OCI-LY7 (cell line): ENCODE measurements around the gene PPP1R14C. TPM values are rescaled to one million over a fixed set of nuclear protein-coding genes. Genes with fewer than 3 reads are reported as not detected.

Experiments used
- BruUV-seq: library from RNA; stranded (reverse); fragments of 400-500 nt; replicated peaks from 2 replicates; lab custom pipeline; 2021; lab: Mats Ljungman, UMichigan
- CTCF ChIA-PET: fragments of 300-600 bp; sonication (Branson Sonifier 250); formaldehyde crosslinking; loops from one replicate; lab custom pipeline; 2022; ENCODE audit warnings: antibody characterized with exemption; ENCODE audit not compliant: unreplicated experiment; lab: Charles Lee
- POLR2A ChIA-PET: fragments of 300-600 bp; sonication (Branson Sonifier 250); formaldehyde crosslinking; loops from one replicate; lab custom pipeline; 2022; ENCODE audit warnings: antibody characterized with exemption; lab: Charles Lee
- DNase-seq: peaks from one replicate; pipeline ENCODE4 v3.0.0-alpha.2; 2015; ENCODE audit warnings: low spot score
- H2AFZ ChIP-seq: fragments of 200-600 bp; sonication (generic), shearing (Covaris generic); 2 replicates; pipeline ENCODE4 v1.6.1; 2014; ENCODE audit warnings: mild to moderate bottlenecking, antibody characterized with exemption, low read length, moderate library complexity
- H3K27ac ChIP-seq: fragments of 200-600 bp; sonication (generic); 2 replicates; pipeline ENCODE4 v1.5.1; 2014; ENCODE audit warnings: mixed run types, low read depth, mild to moderate bottlenecking, moderate library complexity, low read length, inconsistent platforms; ENCODE audit not compliant: poor library complexity, severe bottlenecking
- H3K36me3 ChIP-seq: fragments of 200-600 bp; sonication (generic); 2 replicates; pipeline ENCODE4 v1.6.1; 2014; ENCODE audit warnings: mild to moderate bottlenecking, antibody characterized with exemption, low read length, moderate library complexity, mixed read lengths; ENCODE audit not compliant: insufficient read depth
- H3K4me1 ChIP-seq: fragments of 200-600 bp; sonication (generic); 2 replicates; pipeline ENCODE4 v1.5.1; 2014; ENCODE audit warnings: mild to moderate bottlenecking, low read length; ENCODE audit not compliant: insufficient read depth, poor library complexity, severe bottlenecking
- H3K4me2 ChIP-seq: fragments of 200-600 bp; sonication (generic); 2 replicates; pipeline ENCODE4 v1.6.1; 2014; ENCODE audit warnings: mild to moderate bottlenecking, low read length
- H3K4me3 ChIP-seq: fragments of 200-600 bp; sonication (generic); 2 replicates; pipeline ENCODE4 v1.5.1; 2014; ENCODE audit warnings: mild to moderate bottlenecking, low read depth, low read length; ENCODE audit not compliant: poor library complexity, severe bottlenecking
- H3K79me2 ChIP-seq: fragments of 200-600 bp; sonication (generic); 2 replicates; pipeline ENCODE4 v1.6.1; 2016; ENCODE audit warnings: low read depth, mild to moderate bottlenecking, low read length, moderate library complexity, mixed read lengths; ENCODE audit not compliant: insufficient read depth
- H3K9me2 ChIP-seq: fragments of 200-600 bp; sonication (generic); 2 replicates; pipeline ENCODE4 v1.6.1; 2016; ENCODE audit warnings: mild to moderate bottlenecking, low read length, mixed read lengths; ENCODE audit not compliant: insufficient read depth
- H3K9me3 ChIP-seq: fragments of 200-600 bp; sonication (generic); 2 replicates; pipeline ENCODE4 v1.6.1; 2014; ENCODE audit warnings: mild to moderate bottlenecking, mixed run types, low read length, mixed read lengths
- H4K20me1 ChIP-seq: fragments of 200-600 bp; sonication (generic); 2 replicates; pipeline ENCODE4 v1.6.1; 2014; ENCODE audit warnings: mild to moderate bottlenecking, antibody characterized with exemption, low read length, moderate library complexity, mixed read lengths; ENCODE audit not compliant: insufficient read depth
- CTCF ChIP-seq: fragments of 200-600 bp; sonication (generic); conservative IDR thresholded peaks from 2 replicates; pipeline ENCODE4 v1.5.1; 2014; ENCODE audit warnings: mild to moderate bottlenecking, antibody characterized with exemption, low read length, moderate library complexity, mixed read lengths
- EZH2phosphoT487 ChIP-seq: fragments of 200-600 bp; sonication (generic); IDR thresholded peaks from 2 replicates; pipeline ENCODE4 v1.6.1; 2018; ENCODE audit warnings: low read depth, borderline replicate concordance, mild to moderate bottlenecking, mixed run types, antibody characterized with exemption, low read length, moderate library complexity, mixed read lengths
- intact Hi-C: fragments of 100-400 bp; cut with micrococcal nuclease; formaldehyde crosslinking; loops from one replicate; pipeline ENCODE4 v1.10.0; 2022; ENCODE audit not compliant: unreplicated experiment
- total RNA-seq, 2 experiments: library from RNA; depleted of rRNA in 1 of 2; stranded (reverse); fragments of >200 nt in 1 of 2; shearing (Covaris generic) in 1 of 2; gene quantifications; 2 replicates each; pipeline ENCODE4 v1.2.3, GENCODE V29; 2014 to 2022

Gene PPP1R14C
- total RNA-seq, 2 experiments from 2014 or later: 1.8 TPM; not detected in 1

GRCh38 chr6:150196942-150197745 is 54.3 kb downstream of the PPP1R14C start:
- Histone ChIP-seq H2AFZ (no peak overlapping the region), H3K4me3 (no peak overlapping the region), H3K79me2 (no peaks in the 10 kb centered on the region), H3K4me2 (no peak overlapping the region), H3K9me3 (no peaks in the 10 kb centered on the region), H3K36me3 (no peaks in the 10 kb centered on the region), H3K4me1 (peaks cover 4% of the 10 kb centered on the region), H4K20me1 (no peaks in the 10 kb centered on the region), H3K9me2 (no peaks in the 10 kb centered on the region), H3K27ac (no peak overlapping the region)
- POLR2A ChIA-PET: interaction anchor here (1.3 kb wide), 1 partner anchor 17 kb away, joined by 4 read pairs; no protein-coding TSS in a partner anchor
- DNase-seq: no peak
- TF ChIP-seq CTCF (no peak), EZH2phosphoT487 (no peak)
- no TSS peak for BruUV-seq
- intact Hi-C loops: no loop called here
- CTCF ChIA-PET: no interaction called here

- no peak overlapping the region for H3K4me2 ChIP-seq
- no peaks in the 10 kb centered on the region for H3K9me3 ChIP-seq
- no peaks in the 10 kb centered on the region for H3K36me3 ChIP-seq
- ChIA-PET POLR2A (no interaction called here), CTCF (no interaction called here)
- no peaks in the 10 kb centered on the region for H4K20me1 ChIP-seq
- H3K27ac ChIP-seq: no peak overlapping the region
- intact Hi-C loops: no loop called here
- no peak for DNase-seq
- no peak overlapping the region for H2AFZ ChIP-seq
- no peaks in the 10 kb centered on the region for H3K79me2 ChIP-seq
- TF ChIP-seq CTCF (no peak), EZH2phosphoT487 (no peak)
- BruUV-seq: no TSS peak
- no peaks in the 10 kb centered on the region for H3K9me2 ChIP-seq
- no peak overlapping the region for H3K4me3 ChIP-seq
- peaks cover 4% of the 10 kb centered on the region for H3K4me1 ChIP-seq
Observed at GRCh38 chr6:150198532-150198931, 55.7 kb downstream of the PPP1R14C start.

- Histone ChIP-seq H2AFZ (no peak overlapping the region), H3K9me2 (no peaks in the 10 kb centered on the region), H3K4me3 (no peak overlapping the region), H3K9me3 (no peaks in the 10 kb centered on the region), H3K4me1 (peaks cover 4% of the 10 kb centered on the region), H3K79me2 (no peaks in the 10 kb centered on the region), H3K27ac (no peak overlapping the region), H4K20me1 (no peaks in the 10 kb centered on the region), H3K36me3 (no peaks in the 10 kb centered on the region), H3K4me2 (no peak overlapping the region)
- ChIA-PET POLR2A (interaction anchor here (0.7 kb wide), 1 partner anchor 14 kb away, joined by 3 read pairs; no protein-coding TSS in a partner anchor), CTCF (no interaction called here)
- intact Hi-C loops: no loop called here
- DNase-seq: no peak
- no peak for TF ChIP-seq CTCF
- TF ChIP-seq EZH2phosphoT487: no peak
- no TSS peak for BruUV-seq
Observed at GRCh38 chr6:150199241-150199640, 56.4 kb downstream of the PPP1R14C start.
